Heart left ventricle (tissue), 16 donors: ENCODE results near the gene SNX19. TPM values are rescaled to one million over a fixed set of nuclear protein-coding genes. Genes with fewer than 3 reads are reported as not detected.

Experiments
- ATAC-seq, 4 donors: fragments of 200-7000 bp; cut with Tn5 transposase; one replicate each; pipeline ENCODE4 v1.9.1; 2020 to 2022; ENCODE audit warnings: moderate library complexity in 4 of 4, mild to moderate bottlenecking in 3 of 4, moderate number of reproducible peaks in 1 of 4
- DNase-seq, 5 donors: peaks; one replicate each; pipeline ENCODE4 v3.0.0-alpha.2; 2020
- H3K27ac ChIP-seq, 12 donors: fragments of 200-600 bp; sonication (generic) in 4 of 12; one replicate each; pipeline versions ENCODE4 v1.5.0 to v1.8.0; 2016 to 2022; ENCODE audit warnings: mild to moderate bottlenecking in 2 of 12
- H3K27me3 ChIP-seq, 9 donors: fragments of 200-600 bp; sonication (generic) in 2 of 9; one replicate each; pipeline versions ENCODE4 v1.5.1 to v1.8.0; 2016 to 2022; ENCODE audit warnings: mild to moderate bottlenecking in 3 of 9
- H3K36me3 ChIP-seq, 9 donors: fragments of 200-600 bp; sonication (generic) in 2 of 9; one replicate each; pipeline versions ENCODE4 v1.5.0 to v1.8.0; 2018 to 2022; ENCODE audit warnings: mild to moderate bottlenecking in 2 of 9
- H3K4me1 ChIP-seq, 12 donors: fragments of 200-600 bp; sonication (generic) in 4 of 12; one replicate each; pipeline versions ENCODE4 v1.5.0 to v1.8.0; 2016 to 2022; ENCODE audit warnings: mild to moderate bottlenecking in 3 of 12
- H3K4me3 ChIP-seq, 12 donors: fragments of 200-600 bp; sonication (generic) in 4 of 12; one replicate each; pipeline versions ENCODE4 v1.5.0 to v1.8.0; 2017 to 2022; ENCODE audit warnings: mild to moderate bottlenecking in 9 of 12, moderate library complexity in 4 of 12
- H3K9me3 ChIP-seq, 12 donors: fragments of 200-600 bp; sonication (generic) in 4 of 12; one replicate each; pipeline versions ENCODE4 v1.5.0 to v1.8.0; 2016 to 2022; ENCODE audit warnings: mild to moderate bottlenecking in 1 of 12
- CTCF ChIP-seq, 12 donors: fragments of 200-600 bp; sonication (generic) in 4 of 12; IDR thresholded peaks; one replicate each; pipeline versions ENCODE4 v1.5.0 to v1.8.0; 2018 to 2022; ENCODE audit warnings: antibody characterized with exemption in 12 of 12, mild to moderate bottlenecking in 5 of 12
- POLR2A ChIP-seq, 2 donors: fragments of 450-650 bp; IDR thresholded peaks; one replicate each; pipeline ENCODE4 v1.6.1; 2017; ENCODE audit warnings: antibody characterized with exemption in 2 of 2, mild to moderate bottlenecking in 2 of 2, moderate library complexity in 2 of 2
- WGBS, 4 donors: extraction: QIAGEN DNeasy Blood & Tissue Kit in 2 of 4; methylation state at CpG; one replicate each; pipeline versions ENCODE4 v1.1.5 to v1.1.7; 2013 to 2018; 5-methylcytosine and 5-hydroxymethylcytosine counted together
- intact Hi-C, 10 donors: fragments of 100-400 bp; cut with DNase I; formaldehyde crosslinking; loops; one replicate each; pipeline versions ENCODE4 v1.11.1 to v1.14.2; 2022
- polyA plus RNA-seq, 2 donors: library from polyadenylated mRNA; stranded (reverse); fragments of 200-250 nt; gene quantifications; one replicate each; pipeline ENCODE4 v1.2.3, GENCODE V29; 2013
- total RNA-seq, 9 donors: library from RNA; depleted of rRNA in 2 of 9; stranded (reverse); fragments of >200 nt in 2 of 9; fragmentation: NEBNext Ultra II Directional in 3 of 9; extraction: Animal tissue kit (Norgen Biotek cat#: 25700) in 3 of 9; gene quantifications; one replicate each; pipeline versions ENCODE4 v1.1.0 to v1.2.4, GENCODE V29; 2016 to 2023
- donor health status: ischemic (EF 13 %, LVEDD 7.1; RV severe dilation, severe dysfunction).
- donor health status: healthy with polysubstance abuse.
- donor health status: DM: no; HTN: yes; CAD: no.
- donor health status: DM: no; HTN: no; CAD: no.
- donor health status: ischemic (EF 25% LVEDD 6.9; RV normal size, moderate dysfunction).
- donor health status: ischemic (EF 25% LVEDD 5.7; RV mildly dilated, moderate dysfunction).
- donor health status: healthy.
- donor health status: DM: yes; HTN: yes; CAD: no.
- donor health status: ischemic (EF 35%, LVEDD 5.7; RV mildly dilated, moderate dysfunction).
- donor health status: nonischemic (EF 11% LVEDD 7.7; RV severe dilation, severe dysfunction).
- donor health status: DM: yes; HTN: yes; CAD: no.
- donor health status: PGD.
- donor health status: ischemic (EF 29% LVEDD 5.4; RV normal size, mild dysfunction).
- donor health status: nonischemic (EF 23%, LVEDD 6.1; RV moderate dilation, normal function).

SNX19 gene
- total and polyA plus RNA-seq, 11 donors: 10.8 to 121 (median 57.1) TPM

GRCh38 chr11:130832566-130833425 lies 83.5 kb downstream of the SNX19 start:
- Histone ChIP-seq H3K27me3 (no peaks in the 10 kb centered on the region), H3K36me3 (no peaks in the 10 kb centered on the region), H3K27ac (no peak overlapping the region), H3K4me1 (peaks cover 0 to 35% (median 19%) of the 10 kb centered on the region in 12 donors), H3K4me3 (no peak overlapping the region), H3K9me3 (peaks cover 0 to 18% (median 0%) of the 10 kb centered on the region in 12 donors)
- DNase-seq (no peak), ATAC-seq (no peak)
- WGBS, 4 donors: 89 to 95% (median 95%) methylated on average over 9 of the region's 9 CpGs
- intact Hi-C loops: no loop called here
- TF ChIP-seq CTCF (IDR thresholded peaks at IDR 0.05) (no peak), POLR2A (IDR thresholded peaks at IDR 0.05) (no peak)

- Histone ChIP-seq H3K27me3 (no peaks in the 10 kb centered on the region), H3K4me1 (peaks cover 0 to 42% (median 25%) of the 10 kb centered on the region in 12 donors), H3K27ac (no peak overlapping the region), H3K4me3 (no peak overlapping the region), H3K9me3 (peaks cover 0 to 10% (median 0%) of the 10 kb centered on the region in 12 donors), H3K36me3 (no peaks in the 10 kb centered on the region)
- WGBS, 4 donors: 80 to 86% (median 83%) methylated on average over 9 of the region's 9 CpGs
- DNase-seq (no peak), ATAC-seq (no peak)
- intact Hi-C loops: no loop called here
- TF ChIP-seq POLR2A (IDR thresholded peaks at IDR 0.05) (no peak), CTCF (IDR thresholded peaks at IDR 0.05) (no peak)
Measured at GRCh38 chr11:130831976-130832375, 84.3 kb downstream of the SNX19 start.

- DNase-seq: no peak
- Histone ChIP-seq H3K27me3 (no peaks in the 10 kb centered on the region), H3K27ac (no peak overlapping the region), H3K4me3 (no peak overlapping the region), H3K9me3 (peaks cover 0 to 8% (median 0%) of the 10 kb centered on the region in 12 donors), H3K36me3 (no peaks in the 10 kb centered on the region), H3K4me1 (peaks cover 0 to 42% (median 25%) of the 10 kb centered on the region in 12 donors)
- TF ChIP-seq POLR2A (IDR thresholded peaks at IDR 0.05) (no peak), CTCF (IDR thresholded peaks at IDR 0.05) (no peak)
- ATAC-seq: no peak
- WGBS, 4 donors: 64 to 96% (median 76%) methylated on average over 2 to 7 of the region's 7 CpGs
- intact Hi-C loops: no loop called here
Measured at GRCh38 chr11:130831506-130831905, 84.8 kb downstream of the SNX19 start.

- peak; percentile 2 to 14 (median 8) for ATAC-seq
- peak in 1 of 5 donors; percentile 50 for DNase-seq
- H3K4me1 ChIP-seq: peaks cover 0 to 42% (median 25%) of the 10 kb centered on the region in 12 donors
- H3K36me3 ChIP-seq: no peaks in the 10 kb centered on the region
- no peak overlapping the region for H3K4me3 ChIP-seq
- H3K27ac ChIP-seq: peak overlapping the region in 8 of 12 donors; percentile 7 to 42 (median 28)
- intact Hi-C loops: loop anchor here in 1 of 10 donors (1.0 kb wide), 1 partner anchor 382 kb away; the partner anchor contains the start of gene ADAMTS15
- H3K27me3 ChIP-seq: no peaks in the 10 kb centered on the region
- WGBS, 4 donors: 34 to 47% (median 40%) methylated on average over 6 of the region's 6 CpGs
- TF ChIP-seq CTCF (IDR thresholded peaks at IDR 0.05) (no peak), POLR2A (IDR thresholded peaks at IDR 0.05) (no peak)
- H3K9me3 ChIP-seq: no peaks in the 10 kb centered on the region
Measured at GRCh38 chr11:130830566-130830965, 85.7 kb downstream of the SNX19 start.
